ENCODE measurements around the gene EHBP1.
A peak's percentile ranks its signal among the peaks of the same experiment; 100 is the strongest.

Gene EHBP1

GRCh38 chr2:62765619-62766376 lies 60.3 kb downstream of the EHBP1 start:
- Histone ChIP-seq H2BK12ac (ENCODE audit: low read length) (no peak overlapping the region), H3K9me3 (replicated peaks in 1 of 2; ENCODE audit: control insufficient read depth in 2 of 2, insufficient read depth in 1 of 2, low read depth in 1 of 2, low read length in 2 of 2) (peaks cover 0 to 3% of the 10 kb centered on the region in 2 donors), H3K14ac (ENCODE audit: low read length) (no peak overlapping the region), H3K27ac (replicated peaks; ENCODE audit: low read length) (no peak overlapping the region), H2AK5ac (ENCODE audit: low read depth, low read length) (no peak overlapping the region), H3K23ac (ENCODE audit: low read depth, low read length, poor library complexity) (no peak overlapping the region), H3K4me1 (ENCODE audit: control insufficient read depth in 2 of 2, insufficient read depth in 1 of 2, low read depth in 1 of 2, low read length in 2 of 2) (no peaks in the 10 kb centered on the region), H4K91ac (ENCODE audit: low read depth, low read length, poor library complexity) (no peak overlapping the region), H3K4me2 (ENCODE audit: insufficient read depth, low read length, poor library complexity, severe bottlenecking) (no peak overlapping the region), H3K18ac (ENCODE audit: low read length) (no peak overlapping the region), H3K4ac (ENCODE audit: low read length) (no peak overlapping the region), H3K79me1 (ENCODE audit: low read depth, low read length) (no peaks in the 10 kb centered on the region), H2BK5ac (ENCODE audit: low read length) (no peak overlapping the region), H2BK120ac (ENCODE audit: low read depth, low read length) (no peak overlapping the region), H2BK15ac (ENCODE audit: low read length) (no peak overlapping the region), H3K36me3 (replicated peaks in 1 of 2; ENCODE audit: control insufficient read depth in 2 of 2, insufficient read depth in 2 of 2, low read length in 2 of 2) (no peaks in the 10 kb centered on the region), H3K4me3 (ENCODE audit: low read length in 2 of 2) (no peak overlapping the region), H3K9ac (ENCODE audit: low read depth, low read length, poor library complexity) (no peak overlapping the region), H3K27me3 (ENCODE audit: control insufficient read depth in 3 of 3, insufficient read depth in 3 of 3, low read depth in 1 of 3, low read length in 3 of 3) (no peaks in the 10 kb centered on the region), H2AFZ (ENCODE audit: low read length) (no peak overlapping the region), H4K8ac (ENCODE audit: low read depth, low read length) (no peak overlapping the region)
- DNase-seq (ENCODE audit: low spot score): no peak
- no CpG with 5 or more reads among the region's 3 CpGs for WGBS, 2 donors (ENCODE audit: extremely low coverage in 2 of 2, insufficient read length in 2 of 2, insufficient replicate concordance in 1 of 2)

- no peak overlapping the region for H3K4me3 ChIP-seq (ENCODE audit: low read length in 2 of 2)
- no CpG with 5 or more reads among the region's 3 CpGs for WGBS, 2 donors (ENCODE audit: extremely low coverage in 2 of 2, insufficient read length in 2 of 2, insufficient replicate concordance in 1 of 2)
- no peak for DNase-seq (ENCODE audit: low spot score)
Observed at GRCh38 chr2:62768615-62769014, 63.1 kb downstream of the EHBP1 start.

GRCh38 chr2:62770629-62771028 lies 65.1 kb downstream of the EHBP1 start:
- no CpG with 5 or more reads among the region's 4 CpGs for WGBS, 2 donors (ENCODE audit: extremely low coverage in 2 of 2, insufficient read length in 2 of 2, insufficient replicate concordance in 1 of 2)
- Histone ChIP-seq H3K27ac (replicated peaks; ENCODE audit: low read length) (no peak overlapping the region), H3K79me1 (ENCODE audit: low read depth, low read length) (no peaks in the 10 kb centered on the region), H2BK12ac (ENCODE audit: low read length) (no peak overlapping the region), H2BK5ac (ENCODE audit: low read length) (no peak overlapping the region), H3K9ac (ENCODE audit: low read depth, low read length, poor library complexity) (no peak overlapping the region), H3K18ac (ENCODE audit: low read length) (no peak overlapping the region), H3K27me3 (ENCODE audit: control insufficient read depth in 3 of 3, insufficient read depth in 3 of 3, low read depth in 1 of 3, low read length in 3 of 3) (no peaks in the 10 kb centered on the region), H3K4ac (ENCODE audit: low read length) (no peak overlapping the region), H4K91ac (ENCODE audit: low read depth, low read length, poor library complexity) (no peak overlapping the region), H2BK15ac (ENCODE audit: low read length) (no peak overlapping the region), H3K4me2 (ENCODE audit: insufficient read depth, low read length, poor library complexity, severe bottlenecking) (no peak overlapping the region), H4K8ac (ENCODE audit: low read depth, low read length) (no peak overlapping the region), H2AK5ac (ENCODE audit: low read depth, low read length) (no peak overlapping the region), H2AFZ (ENCODE audit: low read length) (no peak overlapping the region), H3K4me1 (ENCODE audit: control insufficient read depth in 2 of 2, insufficient read depth in 1 of 2, low read depth in 1 of 2, low read length in 2 of 2) (no peaks in the 10 kb centered on the region), H3K9me3 (replicated peaks in 1 of 2; ENCODE audit: control insufficient read depth in 2 of 2, insufficient read depth in 1 of 2, low read depth in 1 of 2, low read length in 2 of 2) (peaks cover 0 to 3% of the 10 kb centered on the region in 2 donors), H3K4me3 (ENCODE audit: low read length in 2 of 2) (no peak overlapping the region), H3K14ac (ENCODE audit: low read length) (no peak overlapping the region), H2BK120ac (ENCODE audit: low read depth, low read length) (no peak overlapping the region), H3K23ac (ENCODE audit: low read depth, low read length, poor library complexity) (no peak overlapping the region), H3K36me3 (replicated peaks in 1 of 2; ENCODE audit: control insufficient read depth in 2 of 2, insufficient read depth in 2 of 2, low read length in 2 of 2) (peaks cover 0 to 5% of the 10 kb centered on the region in 2 donors)
- no peak for DNase-seq (ENCODE audit: low spot score)

More at GRCh38 chr2:62768615-62769014, 63.1 kb downstream of the EHBP1 start:
- Histone ChIP-seq H2BK5ac (ENCODE audit: low read length) (no peak overlapping the region), H3K18ac (ENCODE audit: low read length) (no peak overlapping the region), H2AFZ (ENCODE audit: low read length) (no peak overlapping the region), H3K4me1 (ENCODE audit: control insufficient read depth in 2 of 2, insufficient read depth in 1 of 2, low read depth in 1 of 2, low read length in 2 of 2) (no peaks in the 10 kb centered on the region), H3K9ac (ENCODE audit: low read depth, low read length, poor library complexity) (no peak overlapping the region), H3K27me3 (ENCODE audit: control insufficient read depth in 3 of 3, insufficient read depth in 3 of 3, low read depth in 1 of 3, low read length in 3 of 3) (no peaks in the 10 kb centered on the region), H3K4ac (ENCODE audit: low read length) (no peak overlapping the region), H2BK15ac (ENCODE audit: low read length) (no peak overlapping the region), H3K14ac (ENCODE audit: low read length) (no peak overlapping the region), H3K79me1 (ENCODE audit: low read depth, low read length) (no peaks in the 10 kb centered on the region), H3K36me3 (replicated peaks in 1 of 2; ENCODE audit: control insufficient read depth in 2 of 2, insufficient read depth in 2 of 2, low read length in 2 of 2) (peaks cover 0 to 5% of the 10 kb centered on the region in 2 donors), H4K8ac (ENCODE audit: low read depth, low read length) (no peak overlapping the region), H2AK5ac (ENCODE audit: low read depth, low read length) (no peak overlapping the region), H4K91ac (ENCODE audit: low read depth, low read length, poor library complexity) (no peak overlapping the region), H3K9me3 (replicated peaks in 1 of 2; ENCODE audit: control insufficient read depth in 2 of 2, insufficient read depth in 1 of 2, low read depth in 1 of 2, low read length in 2 of 2) (peaks cover 0 to 3% of the 10 kb centered on the region in 2 donors), H3K23ac (ENCODE audit: low read depth, low read length, poor library complexity) (no peak overlapping the region), H2BK12ac (ENCODE audit: low read length) (no peak overlapping the region), H3K4me2 (ENCODE audit: insufficient read depth, low read length, poor library complexity, severe bottlenecking) (no peak overlapping the region), H2BK120ac (ENCODE audit: low read depth, low read length) (no peak overlapping the region), H3K27ac (replicated peaks; ENCODE audit: low read length) (no peak overlapping the region)

- H3K79me1 ChIP-seq (ENCODE audit: low read depth, low read length): peaks cover 2% of the 10 kb centered on the region
- H2BK120ac ChIP-seq (ENCODE audit: low read depth, low read length): no peak overlapping the region
- H2BK12ac ChIP-seq (ENCODE audit: low read length): no peak overlapping the region
- H3K9me3 ChIP-seq (replicated peaks in 1 of 2; ENCODE audit: control insufficient read depth in 2 of 2, insufficient read depth in 1 of 2, low read depth in 1 of 2, low read length in 2 of 2): no peaks in the 10 kb centered on the region
- no peak overlapping the region for H3K4me3 ChIP-seq (ENCODE audit: low read length in 2 of 2)
- H2AK5ac ChIP-seq (ENCODE audit: low read depth, low read length): no peak overlapping the region
- H4K91ac ChIP-seq (ENCODE audit: low read depth, low read length, poor library complexity): no peak overlapping the region
- peaks cover 0 to 3% of the 10 kb centered on the region in 2 donors for H3K4me1 ChIP-seq (ENCODE audit: control insufficient read depth in 2 of 2, insufficient read depth in 1 of 2, low read depth in 1 of 2, low read length in 2 of 2)
- no peak overlapping the region for H2AFZ ChIP-seq (ENCODE audit: low read length)
- no CpG with 5 or more reads among the region's 5 CpGs for WGBS, 2 donors (ENCODE audit: extremely low coverage in 2 of 2, insufficient read length in 2 of 2, insufficient replicate concordance in 1 of 2)
- no peak overlapping the region for H3K4ac ChIP-seq (ENCODE audit: low read length)
- H3K23ac ChIP-seq (ENCODE audit: low read depth, low read length, poor library complexity): no peak overlapping the region
- no peak overlapping the region for H3K27ac ChIP-seq (replicated peaks; ENCODE audit: low read length)
- H4K8ac ChIP-seq (ENCODE audit: low read depth, low read length): no peak overlapping the region
- H3K14ac ChIP-seq (ENCODE audit: low read length): no peak overlapping the region
- H3K9ac ChIP-seq (ENCODE audit: low read depth, low read length, poor library complexity): no peak overlapping the region
- peaks cover 0 to 5% of the 10 kb centered on the region in 2 donors for H3K36me3 ChIP-seq (replicated peaks in 1 of 2; ENCODE audit: control insufficient read depth in 2 of 2, insufficient read depth in 2 of 2, low read length in 2 of 2)
- H2BK5ac ChIP-seq (ENCODE audit: low read length): no peak overlapping the region
- H3K4me2 ChIP-seq (ENCODE audit: insufficient read depth, low read length, poor library complexity, severe bottlenecking): no peak overlapping the region
- no peak overlapping the region for H2BK15ac ChIP-seq (ENCODE audit: low read length)
- DNase-seq (ENCODE audit: low spot score): peak; percentile 21
- H3K27me3 ChIP-seq (ENCODE audit: control insufficient read depth in 3 of 3, insufficient read depth in 3 of 3, low read depth in 1 of 3, low read length in 3 of 3): no peaks in the 10 kb centered on the region
- H3K18ac ChIP-seq (ENCODE audit: low read length): no peak overlapping the region
Observed at GRCh38 chr2:62774555-62775366, 69.2 kb downstream of the EHBP1 start.
